OCI-LY7 (cell line): Measurements from ENCODE around the gene GATA6. TPM values are rescaled to one million over a fixed set of nuclear protein-coding genes. Genes with fewer than 3 reads are reported as not detected.

ENCODE experiments used
- BruUV-seq: library from RNA; stranded (reverse); fragments of 400-500 nt; replicated peaks from 2 replicates; lab custom pipeline; 2021; lab: Mats Ljungman, UMichigan
- CTCF ChIA-PET: fragments of 300-600 bp; sonication (Branson Sonifier 250); formaldehyde crosslinking; loops from one replicate; lab custom pipeline; 2022; ENCODE audit warnings: antibody characterized with exemption; ENCODE audit not compliant: unreplicated experiment; lab: Charles Lee
- POLR2A ChIA-PET: fragments of 300-600 bp; sonication (Branson Sonifier 250); formaldehyde crosslinking; loops from one replicate; lab custom pipeline; 2022; ENCODE audit warnings: antibody characterized with exemption; lab: Charles Lee
- DNase-seq: peaks from one replicate; pipeline ENCODE4 v3.0.0-alpha.2; 2015; ENCODE audit warnings: low spot score
- H2AFZ ChIP-seq: fragments of 200-600 bp; sonication (generic), shearing (Covaris generic); 2 replicates; pipeline ENCODE4 v1.6.1; 2014; ENCODE audit warnings: mild to moderate bottlenecking, antibody characterized with exemption, low read length, moderate library complexity
- H3K27ac ChIP-seq: fragments of 200-600 bp; sonication (generic); 2 replicates; pipeline ENCODE4 v1.5.1; 2014; ENCODE audit warnings: mixed run types, low read depth, mild to moderate bottlenecking, moderate library complexity, low read length, inconsistent platforms; ENCODE audit not compliant: poor library complexity, severe bottlenecking
- H3K36me3 ChIP-seq: fragments of 200-600 bp; sonication (generic); 2 replicates; pipeline ENCODE4 v1.6.1; 2014; ENCODE audit warnings: mild to moderate bottlenecking, antibody characterized with exemption, low read length, moderate library complexity, mixed read lengths; ENCODE audit not compliant: insufficient read depth
- H3K4me1 ChIP-seq: fragments of 200-600 bp; sonication (generic); 2 replicates; pipeline ENCODE4 v1.5.1; 2014; ENCODE audit warnings: mild to moderate bottlenecking, low read length; ENCODE audit not compliant: insufficient read depth, poor library complexity, severe bottlenecking
- H3K4me2 ChIP-seq: fragments of 200-600 bp; sonication (generic); 2 replicates; pipeline ENCODE4 v1.6.1; 2014; ENCODE audit warnings: mild to moderate bottlenecking, low read length
- H3K4me3 ChIP-seq: fragments of 200-600 bp; sonication (generic); 2 replicates; pipeline ENCODE4 v1.5.1; 2014; ENCODE audit warnings: mild to moderate bottlenecking, low read depth, low read length; ENCODE audit not compliant: poor library complexity, severe bottlenecking
- H3K79me2 ChIP-seq: fragments of 200-600 bp; sonication (generic); 2 replicates; pipeline ENCODE4 v1.6.1; 2016; ENCODE audit warnings: low read depth, mild to moderate bottlenecking, low read length, moderate library complexity, mixed read lengths; ENCODE audit not compliant: insufficient read depth
- H3K9me2 ChIP-seq: fragments of 200-600 bp; sonication (generic); 2 replicates; pipeline ENCODE4 v1.6.1; 2016; ENCODE audit warnings: mild to moderate bottlenecking, low read length, mixed read lengths; ENCODE audit not compliant: insufficient read depth
- H3K9me3 ChIP-seq: fragments of 200-600 bp; sonication (generic); 2 replicates; pipeline ENCODE4 v1.6.1; 2014; ENCODE audit warnings: mild to moderate bottlenecking, mixed run types, low read length, mixed read lengths
- H4K20me1 ChIP-seq: fragments of 200-600 bp; sonication (generic); 2 replicates; pipeline ENCODE4 v1.6.1; 2014; ENCODE audit warnings: mild to moderate bottlenecking, antibody characterized with exemption, low read length, moderate library complexity, mixed read lengths; ENCODE audit not compliant: insufficient read depth
- EZH2phosphoT487 ChIP-seq: fragments of 200-600 bp; sonication (generic); IDR thresholded peaks from 2 replicates; pipeline ENCODE4 v1.6.1; 2018; ENCODE audit warnings: low read depth, borderline replicate concordance, mild to moderate bottlenecking, mixed run types, antibody characterized with exemption, low read length, moderate library complexity, mixed read lengths
- intact Hi-C: fragments of 100-400 bp; cut with micrococcal nuclease; formaldehyde crosslinking; loops from one replicate; pipeline ENCODE4 v1.10.0; 2022; ENCODE audit not compliant: unreplicated experiment
- total RNA-seq, 2 experiments: library from RNA; depleted of rRNA in 1 of 2; stranded (reverse); fragments of >200 nt in 1 of 2; shearing (Covaris generic) in 1 of 2; gene quantifications; 2 replicates each; pipeline ENCODE4 v1.2.3, GENCODE V29; 2014 to 2022
- TF ChIP-seq, protein P1 (sequence below): fragments of 200-600 bp; sonication (generic); conservative IDR thresholded peaks from 2 replicates; pipeline ENCODE4 v1.5.1; 2014; ENCODE audit warnings: mild to moderate bottlenecking, antibody characterized with exemption, low read length, moderate library complexity, mixed read lengths

The GATA6 gene
- total RNA-seq, 2 experiments from 2014 or later: not detected

- no peak overlapping the region for H3K27ac ChIP-seq
- intact Hi-C loops: no loop called here
- BruUV-seq: no TSS peak
- no peaks in the 10 kb centered on the region for H3K9me3 ChIP-seq
- DNase-seq: no peak
- POLR2A ChIA-PET: interaction anchor here (0.7 kb wide), 1 partner anchor 125 kb away, joined by 9 read pairs; no protein-coding TSS in a partner anchor
- H2AFZ ChIP-seq: no peak overlapping the region
- H4K20me1 ChIP-seq: no peaks in the 10 kb centered on the region
- no peaks in the 10 kb centered on the region for H3K9me2 ChIP-seq
- H3K36me3 ChIP-seq: no peaks in the 10 kb centered on the region
- TF ChIP-seq, protein P1, sequence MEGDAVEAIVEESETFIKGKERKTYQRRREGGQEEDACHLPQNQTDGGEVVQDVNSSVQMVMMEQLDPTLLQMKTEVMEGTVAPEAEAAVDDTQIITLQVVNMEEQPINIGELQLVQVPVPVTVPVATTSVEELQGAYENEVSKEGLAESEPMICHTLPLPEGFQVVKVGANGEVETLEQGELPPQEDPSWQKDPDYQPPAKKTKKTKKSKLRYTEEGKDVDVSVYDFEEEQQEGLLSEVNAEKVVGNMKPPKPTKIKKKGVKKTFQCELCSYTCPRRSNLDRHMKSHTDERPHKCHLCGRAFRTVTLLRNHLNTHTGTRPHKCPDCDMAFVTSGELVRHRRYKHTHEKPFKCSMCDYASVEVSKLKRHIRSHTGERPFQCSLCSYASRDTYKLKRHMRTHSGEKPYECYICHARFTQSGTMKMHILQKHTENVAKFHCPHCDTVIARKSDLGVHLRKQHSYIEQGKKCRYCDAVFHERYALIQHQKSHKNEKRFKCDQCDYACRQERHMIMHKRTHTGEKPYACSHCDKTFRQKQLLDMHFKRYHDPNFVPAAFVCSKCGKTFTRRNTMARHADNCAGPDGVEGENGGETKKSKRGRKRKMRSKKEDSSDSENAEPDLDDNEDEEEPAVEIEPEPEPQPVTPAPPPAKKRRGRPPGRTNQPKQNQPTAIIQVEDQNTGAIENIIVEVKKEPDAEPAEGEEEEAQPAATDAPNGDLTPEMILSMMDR: no peak
- no peak for TF ChIP-seq EZH2phosphoT487
- H3K4me1 ChIP-seq: no peaks in the 10 kb centered on the region
- CTCF ChIA-PET: no interaction called here
- H3K4me2 ChIP-seq: no peak overlapping the region
- no peak overlapping the region for H3K4me3 ChIP-seq
- H3K79me2 ChIP-seq: no peaks in the 10 kb centered on the region
Measured at GRCh38 chr18:22199005-22199404, 29.6 kb downstream of the GATA6 start.

DNA sequence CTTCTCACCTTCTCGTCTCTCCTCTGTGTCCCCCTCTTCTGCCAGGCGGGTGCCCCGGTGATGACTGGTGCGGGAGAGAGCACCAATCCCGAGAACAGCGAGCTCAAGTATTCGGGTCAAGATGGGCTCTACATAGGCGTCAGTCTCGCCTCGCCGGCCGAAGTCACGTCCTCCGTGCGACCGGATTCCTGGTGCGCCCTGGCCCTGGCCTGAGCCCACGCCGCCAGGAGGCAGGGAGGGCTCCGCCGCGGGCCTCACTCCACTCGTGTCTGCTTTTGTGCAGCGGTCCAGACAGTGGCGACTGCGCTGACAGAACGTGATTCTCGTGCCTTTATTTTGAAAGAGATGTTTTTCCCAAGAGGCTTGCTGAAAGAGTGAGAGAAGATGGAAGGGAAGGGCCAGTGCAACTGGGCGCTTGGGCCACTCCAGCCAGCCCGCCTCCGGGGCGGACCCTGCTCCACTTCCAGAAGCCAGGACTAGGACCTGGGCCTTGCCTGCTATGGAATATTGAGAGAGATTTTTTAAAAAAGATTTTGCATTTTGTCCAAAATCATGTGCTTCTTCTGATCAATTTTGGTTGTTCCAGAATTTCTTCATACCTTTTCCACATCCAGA is 31.3 kb downstream of the GATA6 start:
- Histone ChIP-seq H3K9me2 (no peaks in the 10 kb centered on the region), H3K9me3 (no peaks in the 10 kb centered on the region), H3K27ac (no peak overlapping the region), H3K4me1 (no peaks in the 10 kb centered on the region), H4K20me1 (no peaks in the 10 kb centered on the region), H3K4me3 (no peak overlapping the region), H3K79me2 (no peaks in the 10 kb centered on the region), H2AFZ (no peak overlapping the region), H3K36me3 (no peaks in the 10 kb centered on the region), H3K4me2 (no peak overlapping the region)
- no peak for TF ChIP-seq EZH2phosphoT487
- TF ChIP-seq, protein P1: no peak
- BruUV-seq: no TSS peak
- intact Hi-C loops: no loop called here
- POLR2A ChIA-PET: no interaction called here
- CTCF ChIA-PET: no interaction called here
- no peak for DNase-seq

- H3K79me2 ChIP-seq: no peaks in the 10 kb centered on the region
- ChIA-PET POLR2A (no interaction called here), CTCF (no interaction called here)
- no peak overlapping the region for H3K4me2 ChIP-seq
- H3K27ac ChIP-seq: no peak overlapping the region
- DNase-seq: no peak
- H3K4me1 ChIP-seq: no peaks in the 10 kb centered on the region
- intact Hi-C loops: no loop called here
- BruUV-seq: no TSS peak
- H4K20me1 ChIP-seq: no peaks in the 10 kb centered on the region
- H3K9me2 ChIP-seq: no peaks in the 10 kb centered on the region
- TF ChIP-seq, protein P1: no peak
- TF ChIP-seq EZH2phosphoT487: no peak
- no peak overlapping the region for H2AFZ ChIP-seq
- H3K36me3 ChIP-seq: no peaks in the 10 kb centered on the region
- H3K4me3 ChIP-seq: no peak overlapping the region
- no peaks in the 10 kb centered on the region for H3K9me3 ChIP-seq
Measured at GRCh38 chr18:22203035-22203434, 33.6 kb downstream of the GATA6 start.
